SHP77 treated with DMSO at 0.1 percent for 48 hours (cell line): ENCODE measurements around the gene CPEB2.

Experiments used
- DNase-seq: peaks from one replicate; lab custom pipeline; 2025; lab: John Stamatoyannopoulos, UW

CPEB2 gene

DNA sequence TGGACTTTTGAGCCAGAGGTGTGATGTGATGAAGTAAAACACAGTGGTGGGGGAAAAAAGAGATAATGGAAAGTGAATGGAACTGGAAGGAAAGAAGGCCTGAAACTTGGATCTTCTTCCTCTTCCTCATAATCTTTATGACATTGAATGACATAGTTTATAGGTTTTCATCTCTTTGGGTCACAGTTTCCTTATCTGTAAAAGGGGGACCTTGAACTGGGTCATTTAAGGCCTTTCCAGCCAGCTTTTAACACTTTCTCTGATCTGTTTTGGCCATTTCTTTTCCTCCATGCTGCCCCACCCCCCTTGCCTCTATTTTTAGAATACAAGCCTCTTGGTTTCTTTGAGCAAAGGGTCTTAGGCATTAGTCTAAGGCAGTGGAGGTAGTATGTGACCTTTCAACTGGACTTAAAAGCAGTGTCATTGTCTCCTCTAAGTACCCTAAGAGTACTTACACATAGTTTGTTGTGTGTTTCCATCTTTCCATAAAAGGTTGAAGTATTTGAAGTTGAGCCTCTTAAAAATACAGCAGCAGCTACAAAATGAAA, 7.8 kb downstream of the CPEB2 start:
- DNase-seq, result no peak

DNA sequence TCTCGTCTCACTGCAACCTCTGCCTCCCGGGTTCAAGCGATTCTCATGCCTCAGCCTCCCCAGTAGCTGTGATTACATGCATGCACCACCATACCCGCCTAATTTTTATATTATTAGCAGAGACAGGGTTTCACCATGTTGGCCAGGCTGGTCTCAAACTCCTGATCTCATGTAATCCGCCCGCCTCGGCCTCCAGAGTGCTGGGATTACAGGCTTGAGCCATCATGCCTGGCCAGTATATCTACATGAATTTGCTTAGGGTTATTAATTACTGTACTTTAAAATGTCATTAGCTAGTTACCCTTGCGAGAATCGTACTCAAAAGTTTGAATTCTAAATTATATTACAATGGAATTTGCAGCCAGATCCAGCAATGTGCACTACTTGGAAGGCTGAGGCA, 8.9 kb downstream of the CPEB2 start:
- DNase-seq, result no peak

DNA sequence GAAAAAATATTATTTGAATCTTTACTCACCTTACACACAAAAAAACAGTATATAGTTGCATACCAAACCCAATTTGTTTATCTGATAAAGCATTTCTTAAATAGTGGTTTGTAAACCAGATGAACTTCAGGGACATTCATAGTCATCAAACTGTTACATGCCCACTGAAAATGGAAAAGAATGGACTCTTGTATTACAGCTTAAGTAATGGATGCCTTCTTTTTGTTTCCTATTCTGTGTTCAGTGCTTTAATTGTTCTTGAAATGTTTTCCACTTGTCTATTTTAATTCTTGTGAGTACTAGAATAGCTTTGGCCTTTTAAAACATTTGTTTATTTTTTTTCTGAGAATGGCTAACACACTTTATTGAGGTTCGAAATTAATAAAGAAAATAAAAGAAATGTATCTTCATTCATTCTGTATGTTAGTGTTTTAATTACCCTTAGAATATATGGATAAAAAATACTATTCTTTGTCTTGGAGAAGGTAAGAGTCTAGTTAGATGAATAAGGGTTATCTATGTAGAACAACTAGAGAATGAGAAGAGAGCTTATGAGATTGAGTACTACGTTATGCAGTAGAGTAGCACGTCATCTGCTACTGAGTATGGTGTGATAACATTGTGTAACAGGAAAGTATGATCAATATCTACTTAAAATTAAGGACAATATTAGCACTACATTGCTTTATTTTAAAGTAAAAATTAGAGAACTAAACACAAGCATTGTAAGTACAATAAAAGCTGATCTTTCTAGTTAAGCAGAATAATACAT, 9.9 kb downstream of the CPEB2 start:
- no peak for DNase-seq

DNA sequence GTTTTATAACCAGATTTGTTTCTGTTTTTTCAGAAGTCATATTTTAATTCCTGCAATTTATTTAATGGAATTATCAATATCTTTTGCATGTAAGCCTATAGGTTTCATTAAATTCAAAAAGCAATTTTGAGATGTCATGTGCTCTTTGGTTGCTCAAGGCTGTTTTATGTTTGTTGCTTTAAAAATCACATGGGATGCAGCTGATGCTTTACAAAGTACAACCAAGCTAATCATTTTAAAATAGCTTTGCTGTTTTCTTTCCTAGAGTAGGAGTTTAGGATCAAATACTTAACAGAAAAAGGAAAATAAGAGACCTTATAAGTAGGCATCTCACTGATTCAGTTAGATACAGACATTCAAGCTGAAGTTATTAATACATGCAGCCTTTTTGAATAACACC, 11.3 kb downstream of the CPEB2 start:
- DNase-seq, result no peak

DNA sequence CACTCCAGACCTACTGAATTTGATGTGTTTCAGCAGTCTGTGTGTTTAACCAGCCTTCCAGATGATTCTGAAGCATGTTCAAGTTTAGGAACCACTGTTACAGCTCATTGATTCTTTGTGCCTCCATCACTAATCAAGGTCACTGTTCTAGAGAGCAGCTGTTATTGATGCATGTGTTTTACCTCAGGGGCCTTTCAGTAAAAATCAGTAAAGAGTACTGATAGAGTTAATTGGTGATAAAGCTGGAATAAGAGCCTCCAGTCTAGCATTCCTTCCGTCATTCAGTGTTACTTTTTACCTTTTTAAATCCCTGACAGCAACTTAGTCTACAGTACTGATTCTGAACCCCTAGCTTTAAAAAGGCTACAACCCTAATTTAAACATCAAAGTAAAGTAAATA, 12.9 kb downstream of the CPEB2 start:
- no peak for DNase-seq

DNA sequence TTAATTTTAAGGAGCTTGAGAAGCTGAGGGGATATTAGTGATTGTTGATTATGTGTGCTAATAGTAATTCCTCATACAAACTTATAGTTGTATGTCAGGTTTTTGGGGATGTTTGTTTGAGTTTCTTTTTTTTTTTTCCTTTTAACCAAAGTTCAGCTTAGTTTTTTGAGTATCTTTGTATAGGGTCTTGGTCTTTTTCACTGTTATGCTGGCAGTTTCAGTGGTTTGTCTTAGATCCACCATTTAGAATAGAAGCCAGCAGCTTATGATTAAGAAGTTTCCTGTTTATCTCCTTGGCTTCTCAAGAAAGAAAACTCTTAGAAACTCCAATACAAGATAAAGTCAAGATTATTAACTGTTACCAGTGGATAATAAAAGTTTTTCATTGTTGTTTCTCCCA, 16.1 kb downstream of the CPEB2 start:
- no peak for DNase-seq

DNA sequence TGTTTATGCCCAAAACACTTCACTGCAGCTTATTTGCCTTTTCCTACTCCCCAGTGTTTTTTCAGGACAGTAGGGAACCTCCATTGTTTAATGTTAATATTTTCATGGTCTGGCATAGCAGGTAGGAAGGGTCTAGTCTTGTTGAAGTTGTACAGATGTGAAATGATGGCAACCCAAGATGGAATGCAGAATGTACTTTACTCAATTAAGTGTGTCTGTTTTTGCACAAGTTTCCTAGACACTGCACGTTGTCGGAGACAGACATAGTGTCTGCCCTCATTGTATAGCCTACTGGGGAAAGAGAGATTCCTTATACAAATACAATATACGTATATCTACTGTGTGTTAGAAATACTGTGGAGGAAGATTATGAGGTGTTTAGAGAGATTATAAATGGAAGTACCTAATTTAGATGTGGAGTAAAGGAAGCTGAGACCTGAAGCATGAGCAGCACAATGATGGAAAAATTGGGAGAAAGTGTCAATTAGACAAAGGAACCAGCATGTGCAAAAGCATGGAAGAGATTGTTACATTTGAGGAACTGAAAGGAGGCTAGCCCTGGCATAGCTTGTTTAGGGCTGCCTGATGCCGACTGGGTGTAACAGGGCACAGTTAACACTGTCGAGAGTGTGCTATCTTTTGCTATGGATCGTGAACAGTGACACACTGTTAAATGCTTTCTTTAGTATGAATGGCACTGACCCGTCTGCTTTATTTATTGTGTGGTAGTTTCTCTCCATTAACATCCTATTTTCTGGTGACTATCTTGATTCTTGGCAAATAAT, 18.4 kb downstream of the CPEB2 start:
- no peak for DNase-seq

DNA sequence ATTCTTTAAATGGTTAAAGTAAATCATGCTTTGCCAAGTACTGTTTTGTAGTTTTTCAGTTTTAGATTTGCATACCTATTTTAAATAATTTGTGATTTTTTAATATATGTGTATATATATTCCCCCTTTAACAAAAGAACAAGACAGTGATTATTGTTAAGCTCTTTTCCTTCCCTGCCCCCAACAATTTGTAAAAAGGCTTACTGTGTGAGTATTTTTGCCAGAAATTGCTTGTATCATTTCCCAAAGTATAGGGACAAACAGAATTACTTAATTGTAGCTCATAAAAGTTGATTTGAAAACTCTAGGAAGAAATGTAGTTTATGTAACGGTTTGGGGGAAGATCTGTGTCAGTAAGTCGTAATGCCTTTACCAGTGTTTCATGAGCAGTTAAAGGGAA, 19.0 kb downstream of the CPEB2 start:
- DNase-seq, result no peak

DNA sequence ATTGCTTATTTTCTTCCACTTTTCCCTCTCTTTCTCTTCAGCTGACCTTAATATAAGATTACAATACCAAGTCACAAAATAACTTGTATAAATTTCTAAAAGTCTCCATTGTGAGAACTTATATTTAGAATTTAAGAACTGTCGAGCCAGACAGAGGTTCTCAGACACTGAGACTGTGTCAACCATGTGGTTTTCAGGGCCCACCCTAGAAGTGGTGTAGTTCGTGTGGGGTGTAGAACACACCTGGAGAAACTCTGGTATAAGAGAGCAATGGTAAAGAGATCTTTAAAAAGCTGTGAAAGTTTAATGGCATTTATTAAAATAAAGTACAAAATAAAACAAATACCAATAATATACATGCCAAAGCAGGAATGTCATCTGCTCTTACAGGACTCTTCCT, 19.7 kb downstream of the CPEB2 start:
- no peak for DNase-seq

DNA sequence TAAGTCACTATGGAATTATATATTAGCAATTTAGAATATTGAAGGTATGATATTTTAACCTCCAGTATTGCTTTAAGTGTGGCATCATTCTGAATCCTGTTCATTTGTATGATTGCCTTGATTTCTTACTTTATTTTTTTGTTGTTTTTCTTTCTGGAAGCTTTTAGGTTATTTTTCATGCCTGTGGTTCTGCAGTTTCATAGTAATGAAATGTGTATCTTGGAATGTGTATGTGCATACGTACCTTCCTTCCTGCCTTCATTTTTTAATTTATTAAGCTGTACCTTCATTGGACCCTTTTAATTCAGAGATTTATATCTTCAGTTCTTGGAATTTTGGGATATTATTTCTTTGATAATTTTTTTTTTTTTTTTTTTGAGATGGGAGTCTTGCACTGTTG, 22.1 kb downstream of the CPEB2 start:
- DNase-seq, result no peak

DNA sequence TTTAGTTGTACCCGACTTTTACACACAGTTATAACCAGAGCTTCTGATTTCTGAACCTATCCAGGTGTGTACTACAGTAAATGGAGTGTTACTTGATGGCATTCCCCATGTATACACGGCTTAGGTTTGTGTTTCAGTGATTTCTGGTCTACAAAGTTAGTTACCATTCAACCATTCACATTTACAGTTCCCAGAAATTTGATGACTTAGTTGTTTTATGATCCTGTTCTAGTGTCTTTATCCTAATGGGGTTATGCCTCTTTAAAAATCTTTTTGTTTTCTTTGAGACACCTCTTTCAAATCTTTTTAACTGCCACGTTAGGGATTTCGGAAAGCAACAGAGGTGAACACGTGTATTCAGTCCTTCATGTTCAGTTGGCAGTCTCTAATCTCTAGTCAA, 23.4 kb downstream of the CPEB2 start:
- no peak for DNase-seq

DNA sequence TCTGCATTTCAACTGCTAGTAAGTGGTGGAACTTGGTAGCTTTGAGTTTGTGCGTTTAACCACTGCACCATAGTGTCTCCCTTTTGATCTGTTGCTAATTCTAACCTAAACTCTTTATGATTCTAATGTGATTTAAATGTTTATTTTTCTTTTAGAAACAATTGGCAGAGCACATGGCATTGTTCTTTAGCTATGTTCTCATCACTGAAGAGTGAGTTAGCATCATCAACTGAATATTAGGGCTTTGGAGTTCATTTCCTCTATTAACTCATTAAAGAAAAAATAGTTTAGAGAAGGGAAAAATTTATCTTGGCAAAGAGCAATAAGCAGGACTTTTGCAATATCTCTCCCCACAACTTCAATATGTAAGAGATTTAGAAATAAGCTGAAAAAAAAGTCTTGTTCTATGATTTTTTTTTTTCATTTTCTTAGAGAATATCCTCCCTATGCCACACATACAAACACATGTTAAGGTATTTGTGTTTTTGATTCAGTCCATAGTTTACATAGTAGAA, 25.7 kb downstream of the CPEB2 start:
- DNase-seq, result no peak

DNA sequence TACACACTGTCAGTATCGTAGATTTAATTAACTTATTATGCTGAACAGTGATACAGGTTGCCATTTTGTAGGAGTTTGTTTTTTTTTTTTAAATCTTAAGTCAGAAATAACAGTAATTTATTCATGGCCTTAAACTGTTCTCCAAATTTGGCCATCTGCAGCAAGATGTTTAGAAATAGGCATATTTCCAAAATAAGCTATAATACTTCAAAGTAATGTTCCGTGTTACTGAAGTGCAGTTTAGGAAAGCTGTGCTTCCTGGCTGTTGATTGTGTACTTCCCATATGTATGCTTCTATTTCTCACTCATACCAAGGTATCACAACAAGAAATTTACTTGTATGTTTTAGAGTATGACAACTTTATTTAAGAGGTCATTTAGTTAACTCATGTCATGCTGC, 28.9 kb downstream of the CPEB2 start:
- no peak for DNase-seq

DNA sequence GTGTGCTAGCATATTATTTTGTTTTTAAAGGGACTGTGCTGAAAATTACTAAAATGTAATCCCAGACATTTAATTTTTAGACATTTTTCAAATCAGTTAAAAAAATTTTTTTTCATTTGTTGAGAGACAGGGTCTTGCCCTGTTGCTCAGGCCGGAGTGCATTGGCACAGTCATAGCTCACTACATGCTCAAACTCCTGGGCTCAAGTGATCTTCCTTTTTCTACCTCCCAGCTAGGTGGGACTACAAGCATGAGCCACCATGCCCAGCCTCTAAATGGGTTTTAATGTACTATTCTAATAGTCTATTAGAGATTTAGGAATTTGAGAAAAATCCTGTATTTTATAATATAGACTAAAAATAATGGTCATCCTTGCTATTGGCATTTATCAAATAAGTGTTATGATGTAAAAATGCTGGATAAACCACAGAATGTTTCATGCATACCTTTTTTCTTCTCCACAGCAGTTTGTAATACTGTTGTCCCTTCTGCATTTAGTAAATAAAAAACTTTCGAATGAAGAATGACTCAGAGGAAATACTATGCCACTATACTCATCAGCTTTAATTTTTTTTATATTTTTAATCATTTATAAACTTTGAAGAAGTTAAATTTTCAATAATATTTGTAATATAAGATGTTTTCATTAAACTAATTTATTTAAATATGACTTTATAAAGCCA, 29.9 kb downstream of the CPEB2 start:
- DNase-seq, result no peak

DNA sequence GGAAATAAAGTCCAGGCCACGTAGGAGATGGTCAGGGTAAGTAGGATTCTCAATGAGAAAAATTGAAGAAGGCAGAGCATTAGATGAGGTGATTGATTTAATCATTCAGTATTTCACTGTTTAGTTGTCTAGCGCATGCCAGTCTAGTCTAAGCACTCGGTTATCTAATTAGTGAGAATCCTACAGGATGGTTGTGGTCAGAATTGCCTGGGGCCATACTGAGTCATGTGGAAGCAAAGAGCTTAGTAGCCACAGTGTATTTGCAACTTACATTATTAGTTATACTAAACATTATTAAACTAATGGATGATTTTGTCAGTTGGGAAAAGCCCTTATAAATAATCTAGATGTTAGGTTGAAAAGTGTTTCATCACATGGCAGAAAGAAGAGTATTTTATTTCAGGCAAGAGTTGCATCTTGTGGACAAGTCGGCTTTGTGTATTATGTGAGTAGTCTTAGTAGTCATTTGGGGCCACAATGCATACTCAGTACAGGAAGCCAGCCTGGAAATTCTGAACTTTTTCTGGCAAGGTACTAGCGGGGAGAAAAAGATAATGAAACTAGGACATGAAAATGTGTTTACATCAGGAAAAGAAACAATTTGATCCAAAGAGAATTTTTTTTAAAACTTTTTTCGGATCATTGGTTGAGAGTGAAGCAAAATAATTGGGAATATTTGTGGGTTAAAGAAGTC, 31.9 kb downstream of the CPEB2 start:
- no peak for DNase-seq

DNA sequence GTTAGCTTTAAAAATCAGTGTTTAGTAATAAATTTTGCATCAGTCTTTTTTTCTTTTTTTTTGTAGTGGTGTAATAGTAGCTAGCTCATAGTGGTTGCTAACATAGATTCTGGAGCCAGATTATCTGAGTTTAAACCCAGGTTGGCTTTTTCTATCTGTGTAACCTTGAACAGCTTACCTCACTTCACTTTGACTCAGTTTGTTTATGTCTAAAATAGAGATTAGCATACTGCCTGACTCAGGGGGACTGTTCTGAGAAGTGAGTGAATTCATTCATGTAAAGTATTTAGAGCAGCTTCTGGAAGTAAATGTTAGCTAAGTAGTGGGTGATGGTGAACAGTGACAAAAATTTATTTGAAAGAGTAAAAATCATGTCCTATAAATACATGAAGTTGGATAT, 32.9 kb downstream of the CPEB2 start:
- DNase-seq, result no peak

DNA sequence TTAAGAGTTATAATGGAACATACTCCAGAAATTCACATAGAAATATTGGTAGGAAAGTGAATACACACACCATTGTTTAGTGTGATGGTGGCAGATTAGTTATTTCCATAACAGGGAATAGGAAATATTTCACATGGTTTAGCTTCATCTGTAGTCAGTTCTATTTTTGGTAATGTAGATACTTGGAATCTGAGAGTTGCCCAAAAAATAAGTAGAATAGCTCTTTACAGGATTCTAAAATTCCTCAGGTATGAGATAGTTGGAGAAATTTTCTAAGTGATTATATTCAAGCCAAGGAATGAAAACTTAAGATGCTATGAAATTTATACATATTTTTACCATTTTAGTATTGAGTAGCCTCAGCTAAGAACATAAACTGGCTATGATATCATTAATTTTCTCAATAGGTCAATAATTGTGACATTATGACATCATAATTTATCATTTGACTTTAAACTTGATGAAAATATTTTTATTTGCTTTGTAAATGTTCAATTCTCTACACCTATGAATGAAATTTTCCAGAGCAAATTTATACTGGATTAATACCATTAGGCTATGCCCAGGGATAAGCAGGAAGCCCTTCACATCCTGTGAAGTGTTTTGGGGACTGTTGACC, 35.8 kb downstream of the CPEB2 start:
- no peak for DNase-seq

DNA sequence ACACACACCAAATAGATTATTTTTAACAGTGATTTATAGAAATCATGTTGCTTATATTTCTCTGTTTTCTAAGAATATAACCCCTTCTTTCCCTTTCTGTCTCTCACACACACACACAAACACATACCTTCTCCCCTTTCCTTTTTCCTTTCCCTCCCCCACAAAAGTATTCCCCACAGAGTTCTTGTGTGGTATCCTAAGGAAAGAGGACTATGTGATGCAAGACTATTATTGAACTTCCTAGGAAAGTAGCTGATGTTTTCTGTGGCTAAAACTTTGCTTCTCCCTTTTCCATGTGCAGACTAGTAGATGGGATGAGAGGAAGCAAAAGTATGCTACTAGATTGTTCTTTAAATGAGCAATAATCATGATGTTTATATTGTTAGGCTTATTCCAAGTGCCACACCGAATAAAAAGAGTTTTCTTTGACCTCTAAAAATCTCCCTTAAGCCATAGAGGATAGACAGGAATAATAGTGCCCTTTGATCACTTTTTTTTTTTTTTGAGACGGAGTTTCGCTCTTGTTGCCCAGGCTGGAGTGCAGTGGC, 38.7 kb downstream of the CPEB2 start:
- no peak for DNase-seq

DNA sequence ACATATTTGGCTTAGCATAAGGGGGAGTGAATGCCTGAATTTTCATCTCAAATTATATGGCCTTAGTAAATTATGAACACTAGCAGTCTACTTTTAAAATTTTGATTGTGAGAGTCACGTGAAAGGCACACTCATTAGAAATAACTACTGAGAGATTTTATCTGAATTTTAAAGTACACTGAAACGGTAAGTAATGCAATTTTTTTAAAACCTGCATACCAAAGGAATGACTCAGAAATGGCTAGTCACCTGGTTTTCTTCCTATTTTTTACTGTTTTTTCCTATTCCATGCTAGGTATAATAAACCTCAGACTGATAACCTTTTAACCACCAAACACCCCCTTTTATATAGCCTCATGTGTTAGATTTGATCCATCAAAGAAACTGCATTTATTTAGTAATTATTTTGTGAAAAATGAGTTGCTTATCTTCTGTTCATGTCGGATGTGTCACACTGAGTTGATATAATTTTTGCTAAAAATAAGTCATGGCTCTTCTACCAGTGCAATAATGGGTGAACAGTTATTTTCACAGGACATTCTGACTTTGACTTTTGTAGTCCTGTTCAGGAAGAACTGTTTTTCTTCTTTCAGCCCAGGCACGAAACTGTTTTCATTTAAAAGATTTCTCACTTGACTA, 40.4 kb downstream of the CPEB2 start:
- no peak for DNase-seq

DNA sequence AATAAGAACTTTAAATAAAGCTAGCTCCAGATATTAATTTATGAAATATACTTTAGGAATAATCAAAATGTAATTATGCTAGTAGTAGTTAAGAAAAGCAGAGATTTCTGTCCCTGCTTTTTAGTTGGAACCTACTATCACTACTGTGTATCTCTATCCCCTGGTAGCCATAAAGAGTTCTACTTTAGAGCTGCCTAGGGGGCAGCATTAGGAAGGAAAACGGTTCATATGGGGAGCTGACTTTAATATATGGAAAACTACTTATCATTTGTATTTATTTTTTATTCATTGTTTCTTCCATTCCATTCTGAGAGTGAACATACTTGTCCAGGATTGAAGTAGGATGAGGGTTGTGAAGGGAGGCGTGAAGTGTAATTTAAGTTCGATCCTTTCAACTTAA, 40.9 kb downstream of the CPEB2 start:
- DNase-seq, result no peak

DNA sequence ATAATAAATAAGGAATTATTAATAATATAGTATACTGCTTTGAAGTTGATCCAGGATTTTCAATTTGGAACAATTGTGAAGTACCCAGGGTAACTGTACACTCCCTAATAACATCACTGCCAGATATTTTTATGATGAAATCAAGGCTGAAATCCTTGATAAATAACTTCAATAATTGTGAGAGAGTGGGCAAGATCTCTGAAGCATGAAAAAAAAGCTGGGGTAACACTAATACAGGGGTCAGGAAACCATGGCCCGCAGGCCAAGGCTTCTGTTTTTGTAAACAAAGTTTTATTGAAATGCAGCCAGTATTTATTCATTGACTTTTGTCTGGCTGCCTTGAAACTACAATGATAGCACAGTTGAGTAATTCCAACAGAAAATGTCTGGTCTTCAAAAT, 41.6 kb downstream of the CPEB2 start:
- DNase-seq, result no peak
